AG20443 (cell line): ENCODE results near the gene SDK1.

Experiments
- DNase-seq: peaks from one replicate; pipeline ENCODE4 v3.0.0; 2012; ENCODE audit warnings: low spot score, mixed read lengths

The SDK1 gene

DNA sequence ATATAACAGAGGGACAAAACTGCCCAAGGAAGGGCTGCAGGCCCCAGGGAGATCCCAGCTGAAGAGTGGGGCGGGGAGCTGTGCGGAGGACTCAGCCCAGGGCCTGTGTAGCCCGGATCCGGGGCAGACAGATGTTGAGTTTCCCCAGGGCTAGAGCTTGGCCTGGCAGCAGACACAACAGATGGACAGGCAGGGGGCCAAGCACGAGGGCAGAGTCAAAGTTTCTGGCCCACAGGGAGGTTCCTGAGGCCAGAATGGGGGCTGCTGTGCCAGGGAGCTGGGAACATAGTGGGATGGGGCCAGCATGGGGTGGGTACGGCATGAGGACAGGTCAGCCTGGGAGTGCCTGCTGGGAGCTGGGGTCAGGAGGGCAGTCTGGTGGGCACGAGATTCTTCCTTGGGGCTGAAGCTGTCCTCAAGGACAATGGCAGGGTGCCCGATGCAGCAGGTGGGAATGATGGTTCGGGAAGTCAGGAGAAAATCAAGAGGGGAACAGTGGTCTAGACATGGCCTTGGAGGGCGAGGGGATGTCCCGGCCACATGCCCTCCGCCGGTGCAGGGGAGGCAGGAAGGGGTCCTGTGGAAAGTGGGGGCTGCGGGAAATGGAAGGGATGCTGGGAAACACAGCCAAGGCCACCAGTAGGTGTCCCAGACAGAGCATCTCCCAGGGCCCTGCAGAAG, 862.0 kb downstream of the SDK1 start:
- no peak for DNase-seq

DNA sequence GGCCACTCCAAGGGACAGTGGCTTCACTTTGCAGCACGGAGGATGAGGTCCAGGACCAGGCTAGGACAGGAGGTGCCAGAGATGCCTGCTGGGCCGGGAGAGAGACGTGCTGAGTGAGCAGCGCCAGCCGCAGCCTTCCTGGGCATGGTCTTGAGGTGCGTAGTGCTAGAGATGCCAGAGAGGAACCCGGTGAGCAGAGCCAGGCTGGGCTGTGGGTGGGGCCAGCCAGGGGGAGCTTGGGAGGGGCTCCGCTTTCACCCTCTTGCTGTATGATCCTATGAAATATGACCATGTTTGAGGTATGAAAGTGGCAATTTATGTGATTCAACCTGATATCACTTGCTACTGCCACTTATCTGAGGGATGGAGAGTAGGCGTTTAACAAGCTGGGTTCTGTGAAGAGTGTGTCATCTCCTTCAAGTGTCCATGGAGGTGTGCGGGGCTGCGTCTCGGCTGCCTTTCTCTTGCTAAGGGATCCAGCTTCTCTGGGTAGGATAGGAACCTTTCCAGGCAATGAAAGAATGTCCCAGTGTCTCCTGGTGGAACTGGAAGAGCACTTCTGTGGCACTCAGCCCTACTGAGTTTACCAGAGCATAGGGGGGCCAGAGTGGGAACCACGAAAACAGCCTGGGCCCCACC, 862.6 kb downstream of the SDK1 start:
- DNase-seq: no peak

DNA sequence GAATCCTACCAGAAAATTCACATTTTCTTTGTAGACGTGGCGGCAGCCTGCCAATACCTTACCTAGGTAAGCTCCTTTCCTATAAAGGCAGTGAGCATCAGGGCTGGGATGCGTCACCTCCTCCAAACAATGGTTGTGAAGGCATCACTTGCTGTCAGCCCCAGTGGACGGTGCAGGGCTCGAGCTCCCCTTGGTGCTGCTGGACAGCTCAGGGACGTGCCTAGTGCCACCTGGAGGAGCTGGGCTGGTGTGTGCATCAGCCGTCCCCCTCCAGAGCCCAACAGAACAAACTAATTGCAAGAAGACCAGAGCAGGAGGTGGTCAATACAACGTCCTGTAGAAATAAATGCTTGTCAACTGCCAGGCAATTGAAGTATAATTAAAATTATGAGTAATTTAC, 863.5 kb downstream of the SDK1 start:
- DNase-seq: no peak

DNA sequence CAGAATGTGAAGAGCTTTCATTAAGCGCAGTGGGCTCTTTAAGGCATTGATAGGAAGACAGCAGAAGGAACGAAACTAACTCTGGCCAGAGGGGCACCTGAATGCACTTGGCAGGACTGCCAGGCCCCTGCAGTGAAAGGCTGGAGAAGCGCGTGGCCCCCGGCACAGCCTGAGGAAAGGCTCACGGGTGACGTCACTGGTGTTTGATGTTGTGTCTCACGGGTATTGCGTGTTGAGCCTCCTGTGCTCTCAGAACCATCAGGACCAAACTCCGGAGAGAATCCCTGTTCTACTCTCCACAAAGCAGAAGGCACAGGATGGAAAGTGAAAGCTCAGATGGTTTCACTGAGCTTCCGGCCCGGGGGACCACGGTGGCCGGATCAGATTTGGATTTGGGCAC, 865.3 kb downstream of the SDK1 start:
- no peak for DNase-seq

DNA sequence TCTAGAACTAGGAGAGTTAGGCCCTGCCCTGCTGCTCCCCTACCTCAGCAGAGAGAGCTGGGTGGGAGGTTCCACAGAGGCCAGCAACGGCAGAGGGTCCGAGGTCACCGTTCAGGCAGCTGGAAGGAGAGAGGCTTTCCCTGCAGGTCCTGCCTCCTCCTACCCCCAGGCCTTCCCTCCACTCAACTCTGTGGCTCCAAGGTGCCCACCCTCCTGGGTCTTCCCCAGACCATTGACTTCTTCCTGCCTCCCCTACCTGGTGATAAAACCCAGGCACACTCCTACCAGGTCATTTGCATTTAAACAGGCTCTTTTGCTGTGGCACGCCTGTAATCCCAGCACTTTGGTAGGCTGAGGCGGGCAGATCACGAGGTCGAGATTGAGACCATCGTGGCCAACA, 865.8 kb downstream of the SDK1 start:
- no peak for DNase-seq

DNA sequence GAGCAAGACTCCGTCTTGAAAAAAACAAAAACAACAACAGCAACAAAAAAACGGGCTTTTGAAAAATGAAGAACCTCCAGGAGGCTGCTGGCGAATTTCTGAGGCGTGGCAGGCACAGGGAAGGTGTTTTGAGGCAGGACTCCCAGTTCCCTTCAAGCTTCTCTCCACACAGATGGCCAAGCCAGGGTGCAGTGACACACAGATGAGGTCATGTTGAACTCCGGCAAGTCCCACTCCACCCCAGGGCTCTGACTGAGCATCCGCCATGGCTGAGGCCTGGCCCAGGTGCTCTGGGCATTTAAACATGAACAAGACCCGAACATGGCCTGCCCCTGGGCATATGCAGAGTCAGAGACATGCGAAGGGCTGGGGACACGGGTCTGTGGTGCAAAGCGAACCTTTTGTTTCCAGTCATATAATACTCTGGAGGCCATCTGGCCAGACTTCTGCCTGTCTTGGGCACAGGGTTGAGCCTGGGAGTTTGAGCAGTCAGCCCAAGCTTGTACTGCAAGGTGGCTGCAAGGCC, 866.4 kb downstream of the SDK1 start:
- DNase-seq: no peak

DNA sequence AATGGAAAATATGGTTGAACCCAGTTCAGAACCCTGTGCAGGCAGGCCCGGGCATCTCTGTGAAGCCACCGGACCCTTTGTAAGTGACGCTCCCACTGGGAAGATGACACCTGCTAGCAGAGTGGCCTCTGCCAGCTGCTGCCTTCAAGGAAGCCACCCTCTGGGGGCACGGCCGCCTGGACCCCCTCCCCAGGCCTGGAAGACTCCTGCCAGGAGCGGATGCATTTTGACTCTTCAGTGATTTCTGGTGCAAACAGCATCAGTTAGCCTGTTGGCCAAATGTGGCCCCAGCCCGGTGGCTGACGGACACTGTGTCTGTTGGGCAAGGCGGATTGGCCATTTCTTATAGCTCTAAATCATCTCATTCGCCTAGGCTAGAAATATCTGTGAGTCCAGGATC, 867.0 kb downstream of the SDK1 start:
- no peak for DNase-seq

DNA sequence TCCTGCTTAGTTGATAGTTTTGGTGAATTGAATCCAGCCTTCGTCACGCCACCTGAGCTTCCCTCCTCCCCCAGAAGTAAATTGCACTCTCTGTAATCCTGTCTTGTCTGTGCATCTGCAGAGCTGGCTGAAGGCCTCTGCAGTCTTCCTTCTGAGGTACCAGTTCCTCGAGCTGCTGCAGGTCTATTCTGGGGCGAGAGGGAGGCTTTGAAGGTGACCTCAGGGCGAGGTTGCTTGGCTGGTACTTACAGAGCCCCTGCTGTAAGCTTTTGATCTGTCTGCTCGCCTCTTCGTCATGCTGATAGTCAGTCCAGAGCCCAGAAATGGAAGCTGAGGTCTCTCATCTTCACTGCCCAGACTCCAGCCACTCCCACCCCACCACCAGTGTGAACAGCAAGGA, 867.5 kb downstream of the SDK1 start:
- DNase-seq: no peak

DNA sequence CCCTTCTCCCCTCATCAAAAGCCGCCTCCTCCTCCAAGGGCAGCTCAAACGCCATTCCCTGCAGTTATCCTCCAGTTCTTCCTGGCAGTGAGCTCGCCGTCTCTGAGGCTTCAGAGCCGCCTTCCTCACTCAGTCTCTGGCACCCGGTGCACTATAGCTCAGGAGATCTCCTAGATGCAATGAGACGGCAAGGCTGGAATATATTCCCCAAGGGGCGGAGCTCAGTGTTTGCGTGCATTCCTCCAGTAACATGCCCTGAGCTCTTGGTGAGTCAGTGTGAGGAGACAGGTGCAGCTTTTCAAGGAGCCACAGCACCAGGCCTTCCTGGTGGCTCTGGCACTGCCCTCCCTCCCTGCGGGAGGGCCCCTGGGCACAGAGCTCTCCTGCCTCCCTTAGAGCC, 868.4 kb downstream of the SDK1 start:
- no peak for DNase-seq

DNA sequence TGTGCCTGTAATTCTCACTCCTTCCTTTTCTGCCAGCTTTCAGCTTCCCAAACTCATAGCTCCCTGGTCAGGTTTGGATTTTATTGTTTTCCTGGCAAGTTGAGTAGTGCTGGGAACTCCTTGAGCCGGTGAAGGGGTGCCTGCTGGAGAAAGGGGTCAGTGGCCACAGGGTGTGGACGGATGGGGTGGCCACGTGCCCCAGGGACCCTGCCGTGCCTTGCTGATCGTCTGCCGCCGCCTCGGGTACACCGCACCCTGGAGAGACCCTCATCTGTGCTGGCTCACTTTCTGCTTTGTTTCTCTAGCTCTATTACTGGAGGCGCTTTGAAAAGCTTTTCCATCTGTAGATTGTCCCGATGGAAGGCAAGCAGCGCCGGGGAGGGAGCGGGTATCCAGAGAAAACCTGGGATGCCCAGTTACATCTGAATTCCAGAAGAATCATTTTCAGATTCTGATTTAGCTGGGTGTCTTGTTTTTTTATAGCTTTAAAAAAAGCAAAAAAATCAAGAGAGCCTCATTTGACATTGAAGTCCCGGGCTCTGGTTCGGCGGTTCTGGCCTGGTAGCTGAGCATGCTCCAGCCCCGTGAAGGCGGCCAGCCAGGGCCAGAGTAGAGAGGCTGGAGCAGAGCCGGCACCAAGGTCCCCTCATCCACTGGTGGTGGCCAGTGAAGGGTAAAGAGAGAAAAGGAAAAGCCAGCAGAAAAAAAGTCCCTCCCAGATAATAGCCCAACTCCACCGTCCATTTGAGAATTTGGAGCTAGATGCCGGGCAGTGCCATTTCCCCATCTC, 870.1 kb downstream of the SDK1 start:
- DNase-seq: no peak

DNA sequence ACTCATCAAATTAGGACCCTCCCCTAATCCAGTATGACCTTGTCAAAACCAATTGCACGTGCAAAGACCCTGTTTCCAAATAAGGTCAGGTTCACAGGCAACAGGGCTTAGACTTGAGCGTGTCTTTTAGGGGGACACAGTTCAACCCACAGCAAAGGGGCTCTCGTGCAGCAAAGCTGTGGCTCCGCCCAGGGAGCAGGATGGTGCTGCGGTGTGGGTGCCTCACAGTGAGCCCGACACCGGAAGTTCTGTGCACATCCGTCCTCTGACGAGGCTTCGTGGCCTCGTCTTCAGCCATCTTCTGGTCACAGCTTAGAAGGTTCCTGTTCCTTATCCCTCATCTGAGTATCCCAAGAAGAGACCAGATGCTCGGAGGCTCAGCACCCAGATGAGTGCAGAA, 871.8 kb downstream of the SDK1 start:
- no peak for DNase-seq

DNA sequence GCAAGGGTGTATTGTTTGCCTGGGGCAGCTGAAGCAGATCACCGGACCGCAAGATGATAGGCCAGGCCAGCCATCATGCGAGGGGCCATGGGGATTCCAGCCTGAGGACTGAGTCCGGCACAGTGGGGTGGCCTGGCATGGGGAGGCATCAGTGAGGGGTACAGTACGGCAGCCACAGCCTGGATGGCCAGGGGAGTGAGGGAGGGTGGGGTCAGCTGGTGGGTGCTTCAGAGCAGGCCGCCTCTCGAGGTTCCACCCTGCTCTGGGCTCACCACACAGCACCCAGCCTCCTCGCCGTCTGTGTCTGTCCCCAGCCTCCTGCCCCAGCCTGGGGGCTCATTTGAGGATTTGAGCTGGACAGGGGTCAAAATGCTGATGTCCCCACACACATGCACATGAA, 872.6 kb downstream of the SDK1 start:
- no peak for DNase-seq

DNA sequence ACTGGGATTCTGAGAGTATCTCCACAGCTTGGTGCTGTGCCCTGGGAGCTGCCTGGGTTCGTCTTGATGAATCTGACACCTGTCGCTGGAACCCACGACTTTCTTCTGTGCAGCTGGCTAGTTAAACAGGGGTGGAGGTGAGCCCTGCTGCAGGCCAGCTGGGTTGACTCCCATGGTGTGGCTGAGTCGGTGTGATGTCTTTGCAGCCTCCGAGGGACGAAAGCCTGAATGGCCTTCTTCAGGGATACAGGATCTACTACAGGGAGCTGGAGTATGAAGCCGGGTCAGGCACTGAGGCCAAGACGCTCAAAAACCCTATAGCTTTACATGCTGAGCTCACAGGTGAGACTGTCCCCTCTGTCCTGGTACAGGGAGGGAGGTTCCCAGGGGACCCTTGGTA, 873.0 kb downstream of the SDK1 start:
- DNase-seq: no peak

DNA sequence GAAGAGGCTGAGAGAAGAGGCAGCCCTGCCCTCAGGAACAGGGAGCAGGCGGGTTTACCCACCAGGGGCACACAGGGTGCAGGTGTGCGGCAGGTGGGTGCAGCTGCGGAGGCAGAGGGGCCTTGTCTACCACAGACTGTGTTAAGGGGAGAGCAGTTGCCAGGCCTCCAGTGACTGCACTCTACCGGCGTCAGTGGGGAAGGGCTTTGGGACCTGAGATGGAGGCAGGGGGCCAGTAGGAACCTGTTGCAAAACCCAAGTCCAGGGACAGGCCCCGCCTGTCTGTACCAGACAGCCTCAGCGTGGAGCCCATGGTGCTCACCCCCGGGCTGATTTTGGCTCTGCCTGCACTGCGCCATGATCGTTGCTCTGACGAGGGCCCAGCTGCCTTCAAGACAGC, 873.4 kb downstream of the SDK1 start:
- no peak for DNase-seq

DNA sequence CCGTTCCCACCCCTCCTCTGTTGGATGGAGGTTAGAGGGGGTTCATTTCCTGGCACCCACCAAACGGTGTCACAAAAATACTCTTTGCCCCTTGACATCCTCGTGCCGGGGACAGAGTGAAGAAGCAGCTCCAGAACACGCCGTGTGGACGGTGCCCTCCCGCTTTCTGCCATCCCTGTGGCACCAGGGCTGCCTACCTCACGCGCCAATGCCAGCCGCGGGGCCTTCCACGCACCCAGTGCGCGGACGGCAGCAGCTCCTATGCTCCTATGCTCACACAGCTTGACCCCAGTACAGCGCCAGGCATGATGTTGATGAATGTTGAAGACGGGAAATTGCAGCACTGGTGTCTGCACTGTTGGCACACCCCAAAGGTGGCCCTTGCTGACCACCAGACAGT, 873.8 kb downstream of the SDK1 start:
- DNase-seq: no peak

DNA sequence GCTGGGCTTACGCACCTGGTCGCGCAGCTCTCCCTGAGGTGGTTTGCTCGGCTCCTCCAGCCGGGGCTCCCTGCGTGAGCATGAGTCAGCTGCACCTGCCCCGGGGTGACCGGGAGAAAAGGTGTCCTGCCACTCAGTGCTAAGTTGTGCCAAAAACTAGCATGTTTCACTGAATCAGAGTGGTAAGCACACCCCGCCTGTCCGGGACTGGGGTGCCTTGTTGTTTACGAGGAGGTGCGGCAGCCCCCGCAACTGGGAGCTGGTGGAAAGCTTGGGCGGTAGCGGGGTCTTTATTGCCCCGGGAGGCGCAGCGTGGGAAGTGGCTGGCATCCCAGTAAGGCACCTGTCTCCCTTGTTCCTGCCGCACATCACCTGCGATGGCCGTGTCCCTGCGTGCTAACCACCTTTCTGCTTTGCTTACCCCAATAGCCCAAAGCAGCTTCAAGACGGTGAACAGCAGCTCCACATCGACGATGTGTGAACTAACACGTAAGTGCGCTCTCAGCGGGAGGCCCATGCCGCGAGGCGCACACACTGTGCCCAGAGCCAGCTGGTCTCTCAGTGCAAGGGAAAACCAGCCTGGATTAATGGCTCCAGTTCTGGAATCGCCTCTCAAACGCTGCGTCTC, 874.4 kb downstream of the SDK1 start:
- DNase-seq: no peak

DNA sequence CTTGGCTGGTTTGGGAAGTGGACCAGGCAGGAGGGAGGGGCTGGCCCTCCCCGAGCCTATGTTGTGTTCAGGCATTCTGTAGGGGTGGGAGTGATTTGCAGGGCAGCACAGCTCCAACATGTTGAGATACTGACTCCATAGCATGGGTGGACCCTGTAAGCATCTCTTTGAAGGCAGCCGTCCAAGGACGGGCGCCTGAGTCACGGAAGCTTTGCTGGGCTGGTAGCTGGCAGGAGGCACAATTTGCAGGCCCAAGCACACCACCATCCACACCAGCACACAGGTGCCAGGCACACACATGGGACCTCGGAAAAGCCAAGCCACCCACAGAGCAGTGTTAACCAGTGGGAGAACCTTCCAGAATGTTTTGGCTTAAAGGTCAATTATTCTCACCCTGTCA, 875.9 kb downstream of the SDK1 start:
- no peak for DNase-seq

DNA sequence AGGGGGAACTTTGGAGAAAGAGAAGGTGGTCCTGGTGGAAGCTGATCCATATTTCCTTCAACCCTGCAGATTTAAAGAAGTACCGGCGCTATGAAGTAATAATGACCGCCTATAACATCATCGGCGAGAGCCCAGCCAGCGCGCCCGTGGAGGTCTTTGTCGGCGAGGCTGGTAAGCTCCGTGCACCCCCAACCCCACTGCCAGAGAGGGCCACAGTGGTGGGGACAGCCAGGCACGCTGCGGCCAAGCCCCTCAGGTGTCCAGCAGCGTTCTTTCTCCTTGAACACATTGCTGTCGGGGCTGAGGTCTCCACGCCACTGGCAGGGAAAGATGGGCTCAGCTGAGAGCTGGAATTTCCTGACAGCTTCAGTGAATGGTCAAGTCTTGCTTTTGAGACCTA, 877.4 kb downstream of the SDK1 start:
- DNase-seq: no peak

DNA sequence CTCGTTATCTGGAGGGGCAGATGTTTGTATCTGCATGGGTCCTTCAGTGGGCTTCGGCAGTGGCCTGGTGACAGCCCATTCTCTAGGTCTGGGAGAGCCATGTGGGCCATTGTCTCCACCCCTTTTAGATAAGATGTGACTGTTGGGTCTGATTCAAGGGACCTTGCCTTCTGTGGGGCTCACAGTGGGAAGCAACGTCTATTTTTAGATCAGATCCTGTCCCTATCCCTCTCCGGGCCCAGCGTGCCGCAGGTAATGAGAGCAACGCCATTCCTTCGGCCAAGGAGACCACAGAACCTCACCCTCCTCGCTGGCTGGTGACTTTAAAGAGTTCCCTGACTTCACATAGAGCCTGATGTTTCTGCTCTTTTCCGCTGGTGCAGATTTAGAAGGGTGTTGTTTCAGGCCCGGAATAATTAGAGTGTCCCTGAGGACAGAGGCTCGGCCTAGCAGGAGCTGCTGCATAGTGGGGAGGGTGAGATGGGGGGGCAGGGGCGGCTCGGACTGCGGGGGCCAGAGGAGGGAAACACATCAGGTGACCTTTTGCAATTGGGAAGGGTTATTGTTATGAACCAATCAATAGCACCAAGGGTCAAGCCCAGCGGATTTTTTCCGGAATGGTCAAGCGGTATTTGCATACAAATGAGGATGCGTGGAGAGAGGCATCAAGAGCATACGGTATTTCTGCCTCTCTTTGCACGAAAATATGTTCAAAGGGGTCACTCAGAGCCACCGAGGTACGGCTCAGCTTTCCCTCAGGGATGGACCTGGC, 878.0 kb downstream of the SDK1 start:
- DNase-seq: no peak

DNA sequence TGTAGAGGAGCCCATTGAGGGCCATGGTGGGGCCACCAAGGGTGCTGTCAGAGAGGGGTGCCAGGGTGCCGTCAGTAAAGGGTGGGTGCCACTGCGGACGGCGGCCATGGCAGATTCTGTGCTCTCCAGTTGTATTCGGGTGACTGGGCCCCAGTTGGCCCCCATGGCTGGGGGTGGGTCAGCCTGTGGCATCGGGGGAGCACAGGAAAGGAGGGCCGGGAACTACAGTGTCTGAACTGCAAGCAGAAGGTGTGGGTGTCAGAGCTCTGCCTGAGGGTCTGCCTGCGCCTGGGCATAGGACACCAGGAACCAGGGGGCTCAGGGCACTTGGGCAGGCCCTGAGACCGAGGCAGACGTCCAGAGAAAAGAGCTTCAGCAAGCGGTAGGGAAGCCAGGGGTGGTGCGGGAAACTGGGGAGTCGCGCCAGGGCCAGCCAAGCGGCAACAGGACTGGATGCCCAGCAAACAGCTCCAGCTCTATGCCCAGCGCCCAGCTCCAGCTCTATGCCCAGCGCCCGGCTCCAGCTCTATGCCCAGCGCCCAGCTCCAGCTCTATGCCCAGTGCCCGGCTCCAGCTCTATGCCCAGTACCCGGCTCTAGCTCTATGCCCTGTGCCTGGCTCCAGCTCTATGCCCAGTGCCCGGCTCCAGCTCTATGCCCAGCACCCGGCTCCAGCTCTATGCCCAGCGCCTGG, 878.8 kb downstream of the SDK1 start:
- DNase-seq: no peak

DNA sequence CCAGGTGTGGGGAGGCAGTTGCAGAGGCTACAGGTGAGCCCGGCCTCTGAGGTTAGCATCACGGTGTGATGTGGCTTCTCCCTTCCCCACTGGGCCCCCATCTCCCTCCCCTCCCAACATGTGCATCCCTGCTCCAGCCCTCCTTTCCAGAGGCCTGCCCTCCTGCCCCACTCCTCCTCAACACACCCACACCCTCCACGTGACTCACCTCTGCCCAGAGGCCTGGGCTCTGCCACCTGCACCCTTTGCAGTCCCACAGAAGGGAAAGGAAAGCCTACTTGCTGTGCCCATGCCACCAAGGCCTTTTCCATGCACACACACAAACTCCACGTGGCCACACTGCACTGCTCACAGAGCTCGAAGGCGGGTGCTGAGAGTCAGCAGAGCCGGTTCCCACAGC, 880.4 kb downstream of the SDK1 start:
- no peak for DNase-seq
